ENCODE data around the gene OVCA2.

- no peak for TF ChIP-seq POLR2A (IDR thresholded peaks at IDR 0.05)
- no peak for TF ChIP-seq CTCF (IDR thresholded peaks at IDR 0.05)
- TF ChIP-seq POLR2AphosphoS5 (IDR thresholded peaks at IDR 0.05), result no peak
Measured at GRCh38 chr17:2055292-2056205, 13.7 kb downstream of the OVCA2 start.
